Stimulated activated CD4-positive, alpha-beta T cell treated with anti-CD3 and anti-CD28 coated beads, Interleukin-15, amount 100 ng/mL, for 1 hour (primary cell): ENCODE measurements around the gene GPRC5A.

Experiments used
- DNase-seq, 2 donors: peaks; one replicate each; pipeline ENCODE4 v3.0.0-alpha.2; 2020; ENCODE audit warnings: low read depth in 1 of 2, low spot score in 1 of 2

Gene GPRC5A

DNA sequence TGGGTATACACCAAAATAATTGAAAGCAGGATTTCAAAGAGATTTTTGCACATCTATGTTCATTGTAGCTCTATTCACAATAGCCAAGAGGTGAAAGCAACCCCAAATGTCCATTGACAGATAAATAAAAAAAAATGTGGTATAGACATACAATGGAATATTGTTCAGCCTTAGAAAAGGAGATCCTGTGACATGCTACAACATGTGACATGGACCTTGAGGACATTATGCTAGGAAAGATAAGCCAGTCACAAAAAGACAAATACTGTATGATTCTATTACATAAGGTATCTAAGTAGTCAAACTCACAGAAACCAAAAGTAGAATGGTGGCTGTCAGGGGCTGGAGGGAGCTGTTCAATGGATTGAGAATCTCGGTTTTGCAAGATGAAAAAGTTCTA lies 48.5 kb downstream of the GPRC5A start:
- no peak for DNase-seq

DNA sequence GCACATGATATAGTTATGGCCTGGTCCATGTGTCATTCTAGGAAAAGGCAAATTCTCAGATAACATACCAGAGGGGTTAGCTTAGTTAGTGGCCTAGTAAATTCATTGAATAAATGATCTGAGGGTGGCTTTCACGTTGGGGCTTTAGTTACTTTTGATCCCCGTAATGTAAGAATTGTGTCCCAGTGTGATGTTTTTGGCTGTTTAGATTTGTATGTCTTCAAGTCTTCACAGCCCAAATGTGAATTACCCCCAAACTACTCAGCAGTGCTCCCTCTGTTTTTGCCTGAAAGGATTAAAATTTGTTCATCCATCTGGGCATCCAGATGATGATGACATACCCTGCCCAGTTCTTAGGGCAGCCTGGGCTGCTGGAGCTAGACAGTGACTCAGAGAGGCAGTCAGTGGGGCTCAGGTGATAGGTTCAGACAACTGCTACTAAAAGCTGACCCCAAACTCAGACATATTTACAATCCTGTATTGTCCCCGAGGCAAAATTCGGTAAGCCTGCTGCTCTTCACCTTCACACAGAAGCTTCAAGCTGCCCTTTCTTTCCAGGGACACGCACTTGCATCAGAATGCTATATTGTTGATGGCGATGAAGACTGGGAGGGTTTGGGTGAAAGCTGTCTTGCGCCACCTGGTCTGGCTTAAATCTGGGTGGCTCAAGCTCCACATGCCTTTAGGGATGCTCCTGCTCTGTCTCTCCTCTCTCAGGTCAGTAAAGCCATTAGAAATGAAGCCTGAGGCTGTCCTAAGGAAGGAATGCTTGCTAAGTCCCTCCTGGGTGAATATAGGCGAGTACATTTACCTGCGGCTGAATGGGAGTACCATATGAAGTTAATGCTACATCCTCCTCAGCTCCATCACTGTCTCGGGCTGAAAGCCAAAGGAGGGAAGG lies 50.3 kb downstream of the GPRC5A start:
- DNase-seq = no peak

DNA sequence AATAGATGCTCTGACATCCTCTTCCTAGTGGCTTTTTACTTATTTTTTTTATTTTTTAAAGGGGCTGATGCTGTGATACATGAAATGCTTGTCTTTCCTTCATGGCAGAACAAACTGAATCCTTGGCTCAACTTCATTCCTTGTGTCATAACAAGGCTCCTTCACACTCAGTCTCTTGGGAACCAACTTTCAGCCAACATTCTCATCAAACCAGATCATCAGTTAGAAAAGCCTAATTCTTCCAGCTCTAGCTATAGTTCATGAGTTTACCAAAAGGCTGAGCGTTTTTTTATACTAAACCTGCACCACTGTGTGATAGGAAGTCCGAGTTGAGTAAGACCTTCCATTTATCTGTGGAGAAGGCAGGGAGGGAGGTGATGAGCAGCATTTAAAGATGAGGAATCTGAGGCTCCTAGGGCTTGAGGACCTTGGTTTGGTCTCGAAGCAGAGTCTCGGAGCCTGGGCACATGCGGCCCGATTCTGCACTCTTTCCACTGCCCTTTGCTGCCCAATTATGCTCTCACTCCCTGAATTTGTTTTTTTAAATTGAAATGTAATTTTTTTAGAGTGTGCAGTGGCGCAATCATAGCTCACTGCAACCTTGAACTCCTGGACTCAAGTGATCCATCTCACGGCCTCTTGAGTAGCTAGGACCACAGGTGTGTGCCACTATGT lies 52.4 kb downstream of the GPRC5A start:
- no peak for DNase-seq

DNA sequence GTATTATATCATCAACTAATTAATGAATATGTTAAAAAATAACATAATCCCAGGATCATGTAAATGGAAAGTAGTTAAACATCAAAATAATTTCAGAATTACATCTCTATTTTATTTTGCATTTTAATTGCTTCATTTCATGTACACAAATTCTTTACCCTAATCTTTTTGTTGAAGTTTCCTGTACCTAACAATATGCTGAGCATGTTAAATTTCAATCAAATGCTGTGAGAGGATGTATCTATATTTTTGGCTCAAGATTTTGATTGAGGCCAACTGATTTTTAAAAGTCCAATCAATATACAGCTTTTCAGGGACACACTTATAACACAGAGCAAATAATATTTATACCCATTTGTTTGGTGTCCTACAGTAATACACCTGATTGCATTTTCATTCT lies 54.2 kb downstream of the GPRC5A start:
- DNase-seq = no peak

DNA sequence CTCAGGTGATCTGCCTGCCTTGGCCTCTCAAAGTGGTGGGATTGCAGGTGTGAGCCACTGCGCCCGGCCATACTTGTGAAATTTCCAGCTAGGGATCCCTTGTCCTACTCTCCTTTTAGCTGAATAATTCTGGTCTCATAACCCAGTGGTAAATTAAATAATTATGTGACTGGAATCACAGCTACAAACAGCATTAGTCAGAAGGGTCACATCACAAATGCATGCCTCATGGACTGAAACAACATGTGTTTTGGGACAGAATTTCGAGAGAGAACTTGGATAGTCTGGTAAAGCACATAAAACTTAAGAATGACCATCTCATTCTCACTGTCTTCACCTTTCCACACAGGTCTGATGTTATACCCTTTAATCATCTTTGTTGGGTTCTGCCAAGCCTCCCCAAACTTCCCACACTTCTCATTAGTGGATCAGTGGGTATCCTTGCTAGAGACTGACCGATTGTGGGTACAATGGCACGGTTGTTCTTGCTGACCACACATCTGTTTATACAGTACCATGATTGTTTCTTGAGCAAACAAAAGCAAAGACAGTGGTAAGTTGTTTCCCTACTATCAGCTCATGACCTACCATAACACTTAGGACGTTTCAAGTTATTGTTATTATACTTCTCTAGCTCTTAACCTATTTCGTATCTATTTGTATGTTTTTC lies 55.5 kb downstream of the GPRC5A start:
- no peak for DNase-seq

DNA sequence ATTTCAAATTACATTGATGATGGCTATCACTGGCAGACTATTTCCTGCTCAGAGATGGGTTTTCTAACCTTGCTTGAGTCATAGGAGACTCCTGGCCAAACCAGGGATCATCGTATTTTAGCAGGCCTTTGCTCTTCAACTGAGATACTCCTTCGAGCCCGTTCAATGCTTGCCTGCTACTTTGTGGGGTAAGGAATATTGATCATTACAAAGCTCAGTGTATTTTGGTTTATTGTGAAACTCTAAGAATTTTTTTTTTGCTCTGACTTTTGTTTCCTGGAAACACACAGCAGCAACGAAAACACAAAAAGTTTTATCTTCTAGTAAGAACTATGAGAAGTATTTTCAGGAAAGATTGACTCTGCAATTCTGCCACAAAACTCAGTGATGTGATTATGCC lies 56.5 kb downstream of the GPRC5A start:
- no peak for DNase-seq

DNA sequence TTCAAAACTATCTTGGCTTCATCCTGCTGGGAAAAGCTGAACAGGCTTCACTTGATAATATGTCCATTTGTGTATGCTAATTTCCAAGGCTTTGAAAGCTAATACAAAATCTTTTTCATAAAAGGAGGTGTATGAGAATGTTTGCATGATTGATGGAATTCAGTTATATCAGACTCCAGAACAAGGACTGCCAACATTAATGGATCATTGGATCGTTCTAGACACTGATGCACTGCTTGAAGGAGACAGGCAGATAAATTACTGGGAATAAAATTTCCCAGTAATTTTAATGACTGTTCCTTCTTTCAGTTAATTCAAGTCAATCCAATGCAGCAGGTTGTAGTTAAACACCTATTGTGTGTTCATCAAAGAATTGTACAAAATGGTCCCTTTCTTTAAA lies 60.1 kb downstream of the GPRC5A start:
- no peak for DNase-seq

DNA sequence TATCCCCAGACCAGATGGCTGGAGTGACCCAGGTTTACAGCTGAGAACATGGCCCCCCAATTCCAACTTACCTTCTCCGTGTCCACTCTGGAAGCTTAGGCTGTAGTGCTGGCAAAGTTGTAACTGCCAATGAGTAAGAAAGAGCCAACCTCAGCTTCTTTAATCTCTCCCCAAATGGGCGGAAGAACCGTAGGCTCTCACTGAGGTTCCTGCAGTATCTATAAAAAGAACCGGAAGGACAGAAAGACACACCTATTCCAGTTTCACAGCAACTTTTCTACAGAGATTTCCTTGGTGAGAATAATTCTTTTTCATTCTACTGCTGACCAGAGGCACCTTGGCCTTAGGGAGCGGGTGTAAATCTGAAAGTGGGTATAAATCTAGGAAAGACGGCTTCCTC lies 60.7 kb downstream of the GPRC5A start, which contains the start of gene GPRC5D:
Gene GPRC5D (minus strand): TSS at position 135 of the 400 bp plus-strand sequence. CDS start 1,786 bp downstream, outside the sequence.
- DNase-seq = no peak

DNA sequence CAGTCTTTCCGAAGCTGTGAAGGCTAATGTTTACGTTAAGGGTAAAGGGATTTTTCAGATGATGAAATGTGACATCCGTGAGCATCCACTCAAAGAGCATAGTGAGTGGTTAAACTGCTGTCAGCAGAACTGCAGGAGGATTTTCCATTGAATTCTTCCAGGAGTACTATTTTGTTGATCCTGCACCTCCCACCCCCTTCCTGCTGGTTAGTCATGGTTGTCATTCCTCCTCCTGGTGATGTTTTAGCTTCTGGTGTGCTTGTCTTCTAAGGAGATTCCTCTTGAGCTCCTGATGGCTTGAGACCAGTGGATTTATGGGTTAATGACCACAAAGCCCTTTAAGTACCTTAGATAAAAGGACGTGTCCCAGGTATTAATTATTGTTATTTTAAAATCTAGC lies 63.0 kb downstream of the GPRC5A start:
- no peak for DNase-seq

DNA sequence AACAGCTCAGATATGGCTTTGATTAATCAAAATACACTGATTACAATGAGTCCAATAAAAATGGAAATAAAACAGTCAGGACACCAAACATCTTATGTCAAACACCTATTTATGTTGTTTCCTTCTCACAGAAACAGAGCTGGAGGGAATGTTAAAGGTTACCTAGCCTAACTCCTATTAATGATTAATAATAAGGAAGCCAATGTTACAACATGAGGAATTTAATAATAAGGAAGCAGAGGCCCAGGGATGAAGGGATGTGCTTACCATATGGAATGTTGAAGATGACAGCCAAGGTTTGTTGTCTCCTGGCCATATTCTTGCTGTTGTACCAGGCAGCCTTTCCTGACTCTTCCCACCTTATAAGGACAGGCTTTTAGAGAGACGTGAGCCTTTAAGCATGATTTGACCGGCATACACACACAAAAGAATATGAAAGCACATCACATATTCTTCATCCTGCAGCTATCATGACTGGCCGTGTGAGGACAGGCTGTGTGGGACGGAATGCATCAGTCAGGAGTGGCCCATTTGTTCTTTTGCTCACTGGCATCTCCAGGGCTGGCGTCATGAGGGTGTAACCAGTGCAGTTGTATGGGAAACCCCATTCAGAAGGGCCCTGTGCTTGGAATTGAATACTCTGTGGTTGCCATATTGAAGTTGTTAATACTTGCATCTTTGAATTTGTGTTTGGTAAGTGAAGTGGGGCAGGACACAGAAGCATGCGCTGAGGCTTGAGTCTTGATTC lies 63.7 kb downstream of the GPRC5A start:
- DNase-seq = no peak

DNA sequence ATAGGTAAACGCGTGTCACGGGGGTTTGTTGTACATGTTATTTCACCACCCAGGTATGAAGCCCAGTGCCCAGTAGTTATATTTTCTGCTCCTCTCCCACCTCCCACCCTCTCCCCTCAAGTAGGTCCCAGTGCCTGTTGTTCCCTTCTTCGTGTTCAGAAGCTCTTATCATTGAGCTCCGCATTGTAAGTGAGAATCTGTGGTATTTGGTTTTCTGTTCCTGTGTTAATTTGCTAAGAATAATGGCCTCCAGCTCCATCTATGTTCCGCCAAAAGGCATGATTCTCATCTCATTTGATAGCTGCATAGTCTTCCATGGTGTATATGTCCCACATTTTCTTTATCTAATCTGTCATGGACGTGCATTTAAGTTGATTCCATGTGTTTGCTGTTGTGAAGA lies 67.5 kb downstream of the GPRC5A start:
- DNase-seq = no peak

DNA sequence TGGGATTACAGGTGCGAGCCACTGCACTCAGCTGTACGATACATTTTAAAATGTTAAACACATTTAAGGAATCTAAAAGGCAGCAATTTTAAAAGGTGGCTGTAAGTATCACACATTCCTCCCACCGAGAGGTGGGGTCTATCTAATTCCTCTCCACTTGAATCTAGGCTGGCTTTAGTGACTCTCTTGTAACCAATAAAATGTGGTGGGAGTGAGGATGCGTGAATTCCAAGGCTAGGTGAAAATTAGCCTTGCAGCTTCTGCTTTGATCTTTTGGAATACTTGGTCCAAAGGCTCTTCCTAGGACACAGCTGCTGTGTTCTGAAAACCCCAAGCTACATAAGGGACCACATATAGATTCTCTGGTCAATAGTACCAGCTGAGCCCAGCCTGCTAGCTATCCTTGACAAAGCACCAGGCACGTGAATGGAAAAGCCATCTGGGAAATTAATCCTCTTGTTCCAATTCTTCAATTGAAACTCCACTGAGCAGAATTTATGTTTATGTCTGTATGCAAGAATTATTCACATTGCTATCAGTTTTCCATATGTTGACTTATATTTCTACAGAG lies 69.4 kb downstream of the GPRC5A start:
- no peak for DNase-seq

DNA sequence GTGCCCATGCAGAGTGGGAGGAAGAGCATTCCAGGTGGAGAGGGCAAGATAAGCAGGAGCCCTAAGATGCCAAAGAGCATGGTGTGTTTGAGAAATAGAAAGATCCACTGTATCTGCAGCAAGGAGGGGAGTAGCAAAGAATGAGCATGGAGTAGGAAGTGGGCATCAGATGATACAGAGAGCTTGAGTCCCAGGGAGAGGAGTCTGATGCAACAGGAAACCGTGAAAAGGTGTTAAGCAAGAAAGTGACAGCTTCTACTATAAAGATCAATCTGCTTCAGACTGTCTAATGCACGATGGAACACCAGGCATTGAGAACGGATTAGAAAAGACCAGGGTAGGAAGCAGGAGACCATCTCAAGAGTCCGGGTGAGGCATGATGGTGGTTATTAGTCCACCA lies 72.9 kb downstream of the GPRC5A start:
- DNase-seq = no peak

DNA sequence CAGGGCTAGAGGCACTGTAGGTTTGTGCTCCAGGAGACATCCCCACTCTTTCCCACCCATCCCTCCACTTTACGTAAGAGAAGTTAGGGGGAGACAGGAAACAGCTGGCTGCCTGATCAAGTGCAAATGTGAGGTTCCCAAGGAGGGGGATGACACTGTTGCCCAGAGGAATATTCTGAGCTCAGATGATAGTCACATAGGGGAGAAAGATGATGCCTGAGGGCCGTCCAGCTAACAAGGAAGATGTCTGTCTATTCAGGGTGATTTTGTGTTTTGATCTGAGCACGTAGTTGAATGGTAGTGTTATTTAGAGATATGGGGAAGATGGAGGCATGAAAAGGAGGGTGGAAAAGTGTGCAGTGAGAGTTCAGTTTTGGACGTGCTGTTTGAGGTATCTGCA lies 74.5 kb downstream of the GPRC5A start:
- no peak for DNase-seq
